SK-N-SH treated with all-trans-retinoic acid at 6 μM for 48 hours (cell line): ENCODE measurements around the gene CRYBA2.
A peak's percentile ranks its signal among the peaks of the same experiment; 100 is the strongest.

Experiments
- ATAC-seq: fragments of 200-7000 bp; cut with Tn5 transposase; 3 replicates; pipeline ENCODE4 v1.9.1; 2020; ENCODE audit warnings: mild to moderate bottlenecking, moderate library complexity
- ARNTL ChIP-seq: fragments of 450-650 bp; formaldehyde crosslinking; IDR thresholded peaks from 2 replicates; pipeline ENCODE4 v1.5.0; 2020; ENCODE audit warnings: low read depth, mild to moderate bottlenecking, moderate library complexity, borderline replicate concordance
- BACH2 ChIP-seq: fragments of 250-450 bp; sonication (Bioruptor Pico); IDR thresholded peaks from 2 replicates; pipeline ENCODE4 v1.9.0; 2021; ENCODE audit warnings: mild to moderate bottlenecking, borderline replicate concordance
- CREB5 ChIP-seq: fragments of 250-450 bp; sonication (Bioruptor Pico); IDR thresholded peaks from 2 replicates; pipeline ENCODE4 v1.5.1; 2020; ENCODE audit warnings: low read depth, mild to moderate bottlenecking, moderate library complexity
- ESRRG ChIP-seq: fragments of 250-450 bp; sonication (Bioruptor Pico); IDR thresholded peaks from 2 replicates; pipeline ENCODE4 v1.6.1; 2021; ENCODE audit warnings: mild to moderate bottlenecking
- GLIS3 ChIP-seq: fragments of 250-450 bp; sonication (Bioruptor Pico); IDR thresholded peaks from 2 replicates; pipeline ENCODE4 v1.5.0; 2020; ENCODE audit warnings: mild to moderate bottlenecking, moderate library complexity
- ISL1 ChIP-seq: fragments of 250-450 bp; sonication (Bioruptor Pico); IDR thresholded peaks from 2 replicates; pipeline ENCODE4 v2.1.2; 2022; ENCODE audit warnings: mild to moderate bottlenecking, moderate library complexity
- OSR1 ChIP-seq: fragments of 250-450 bp; sonication (Bioruptor Pico); IDR thresholded peaks from 2 replicates; pipeline ENCODE4 v1.8.0; 2022; ENCODE audit warnings: moderate library complexity, mild to moderate bottlenecking, inconsistent platforms
- PATZ1 ChIP-seq: fragments of 250-450 bp; sonication (Bioruptor Pico); IDR thresholded peaks from 2 replicates; pipeline ENCODE4 v1.8.0; 2020; ENCODE audit warnings: mild to moderate bottlenecking, moderate library complexity, borderline replicate concordance
- PPARA ChIP-seq: fragments of 250-450 bp; sonication (Bioruptor Pico); IDR thresholded peaks from 2 replicates; pipeline ENCODE4 v1.5.0; 2020; ENCODE audit warnings: mild to moderate bottlenecking, borderline replicate concordance
- RARB ChIP-seq: fragments of 250-450 bp; sonication (Bioruptor Pico); IDR thresholded peaks from 2 replicates; pipeline ENCODE4 v1.8.0; 2021; ENCODE audit warnings: mild to moderate bottlenecking, moderate library complexity
- SNAI2 ChIP-seq: fragments of 250-450 bp; sonication (Bioruptor Pico); IDR thresholded peaks from 2 replicates; pipeline ENCODE4 v1.5.0; 2020; ENCODE audit warnings: mild to moderate bottlenecking, moderate library complexity
- TCF4 ChIP-seq: fragments of 250-450 bp; sonication (Bioruptor Pico); IDR thresholded peaks from 2 replicates; pipeline ENCODE4 v1.8.0; 2021; ENCODE audit warnings: mild to moderate bottlenecking, moderate library complexity, borderline replicate concordance
- TOX ChIP-seq: fragments of 250-450 bp; sonication (Bioruptor Pico); IDR thresholded peaks from 2 replicates; pipeline ENCODE4 v1.8.0; 2021; ENCODE audit warnings: mild to moderate bottlenecking, moderate library complexity, borderline replicate concordance
- TSHZ2 ChIP-seq: fragments of 250-450 bp; sonication (Bioruptor Pico); IDR thresholded peaks from 2 replicates; pipeline ENCODE4 v1.5.0; 2020; ENCODE audit warnings: mild to moderate bottlenecking, moderate library complexity
- ZFP3 ChIP-seq: fragments of 250-450 bp; sonication (Bioruptor Pico); IDR thresholded peaks from 2 replicates; pipeline ENCODE4 v1.5.0; 2020; ENCODE audit warnings: mild to moderate bottlenecking, moderate library complexity
- ZFP30 ChIP-seq: fragments of 450-650 bp; formaldehyde crosslinking; IDR thresholded peaks from 2 replicates; pipeline ENCODE4 v1.5.0; 2022; ENCODE audit warnings: mild to moderate bottlenecking, moderate library complexity
- ZNF565 ChIP-seq: fragments of 450-650 bp; formaldehyde crosslinking; conservative IDR thresholded peaks from 2 replicates; pipeline ENCODE4 v1.5.0; 2020; ENCODE audit warnings: low read depth, mild to moderate bottlenecking, moderate library complexity
- ZNF70 ChIP-seq: fragments of 450-650 bp; formaldehyde crosslinking; IDR thresholded peaks from 2 replicates; pipeline ENCODE4 v1.5.0; 2020; ENCODE audit warnings: mild to moderate bottlenecking, moderate library complexity
- ZNF8 ChIP-seq: fragments of 450-650 bp; formaldehyde crosslinking; IDR thresholded peaks from 2 replicates; pipeline ENCODE4 v1.5.0; 2020; ENCODE audit warnings: mild to moderate bottlenecking, moderate library complexity
- TF ChIP-seq, protein P1 (sequence below): fragments of 250-450 bp; sonication (Bioruptor Pico); IDR thresholded peaks from 2 replicates; pipeline ENCODE4 v1.5.1; 2021; ENCODE audit warnings: mild to moderate bottlenecking, moderate library complexity
- TF ChIP-seq, protein P2 (sequence below): fragments of 250-450 bp; sonication (Bioruptor Pico); IDR thresholded peaks from 2 replicates; pipeline ENCODE4 v1.8.0; 2021; ENCODE audit warnings: low read depth, mild to moderate bottlenecking, moderate library complexity, borderline replicate concordance

Gene CRYBA2

GRCh38 chr2:218986148-218986761 is 7.0 kb downstream of the CRYBA2 start:
- ATAC-seq: no peak
- TF ChIP-seq ZNF565 (CRISPR knock-in tag): no peak
- no peak for TF ChIP-seq GLIS3 (CRISPR knock-in tag)
- no peak for TF ChIP-seq CREB5 (CRISPR knock-in tag)
- TF ChIP-seq TCF4 (CRISPR knock-in tag): no peak
- no peak for TF ChIP-seq TSHZ2
- TF ChIP-seq BACH2 (CRISPR knock-in tag): no peak
- TF ChIP-seq ARNTL (CRISPR knock-in tag): no peak
- TF ChIP-seq ISL1: no peak
- no peak for TF ChIP-seq OSR1 (CRISPR knock-in tag)
- no peak for TF ChIP-seq ESRRG (CRISPR knock-in tag)
- no peak for TF ChIP-seq SNAI2 (CRISPR knock-in tag)
- no peak for TF ChIP-seq ZFP3 (CRISPR knock-in tag)
- no peak for TF ChIP-seq ZFP30 (CRISPR knock-in tag)
- TF ChIP-seq, protein P1, sequence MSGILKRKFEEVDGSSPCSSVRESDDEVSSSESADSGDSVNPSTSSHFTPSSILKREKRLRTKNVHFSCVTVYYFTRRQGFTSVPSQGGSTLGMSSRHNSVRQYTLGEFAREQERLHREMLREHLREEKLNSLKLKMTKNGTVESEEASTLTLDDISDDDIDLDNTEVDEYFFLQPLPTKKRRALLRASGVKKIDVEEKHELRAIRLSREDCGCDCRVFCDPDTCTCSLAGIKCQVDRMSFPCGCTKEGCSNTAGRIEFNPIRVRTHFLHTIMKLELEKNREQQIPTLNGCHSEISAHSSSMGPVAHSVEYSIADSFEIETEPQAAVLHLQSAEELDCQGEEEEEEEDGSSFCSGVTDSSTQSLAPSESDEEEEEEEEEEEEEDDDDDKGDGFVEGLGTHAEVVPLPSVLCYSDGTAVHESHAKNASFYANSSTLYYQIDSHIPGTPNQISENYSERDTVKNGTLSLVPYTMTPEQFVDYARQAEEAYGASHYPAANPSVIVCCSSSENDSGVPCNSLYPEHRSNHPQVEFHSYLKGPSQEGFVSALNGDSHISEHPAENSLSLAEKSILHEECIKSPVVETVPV (CRISPR knock-in tag): no peak
- TF ChIP-seq PPARA (CRISPR knock-in tag): no peak
- no peak for TF ChIP-seq PATZ1 (CRISPR knock-in tag)
- no peak for TF ChIP-seq TOX

- peak; percentile 31; the same call in 2 of the 3 replicates for ATAC-seq
- TF ChIP-seq ZNF8 (CRISPR knock-in tag) (no peak), ZNF70 (CRISPR knock-in tag) (no peak), RARB (CRISPR knock-in tag) (no peak), ZNF565 (CRISPR knock-in tag) (no peak), ESRRG (CRISPR knock-in tag) (no peak), TSHZ2 (no peak)
- TF ChIP-seq, protein P2, sequence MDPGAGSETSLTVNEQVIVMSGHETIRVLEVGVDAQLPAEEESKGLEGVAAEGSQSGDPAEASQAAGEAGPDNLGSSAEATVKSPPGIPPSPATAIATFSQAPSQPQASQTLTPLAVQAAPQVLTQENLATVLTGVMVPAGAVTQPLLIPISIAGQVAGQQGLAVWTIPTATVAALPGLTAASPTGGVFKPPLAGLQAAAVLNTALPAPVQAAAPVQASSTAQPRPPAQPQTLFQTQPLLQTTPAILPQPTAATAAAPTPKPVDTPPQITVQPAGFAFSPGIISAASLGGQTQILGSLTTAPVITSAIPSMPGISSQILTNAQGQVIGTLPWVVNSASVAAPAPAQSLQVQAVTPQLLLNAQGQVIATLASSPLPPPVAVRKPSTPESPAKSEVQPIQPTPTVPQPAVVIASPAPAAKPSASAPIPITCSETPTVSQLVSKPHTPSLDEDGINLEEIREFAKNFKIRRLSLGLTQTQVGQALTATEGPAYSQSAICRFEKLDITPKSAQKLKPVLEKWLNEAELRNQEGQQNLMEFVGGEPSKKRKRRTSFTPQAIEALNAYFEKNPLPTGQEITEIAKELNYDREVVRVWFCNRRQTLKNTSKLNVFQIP (CRISPR knock-in tag): no peak
These were observed 7.7 kb downstream of the CRYBA2 start for GRCh38 chr2:218985325-218986091.
